Glutamatergic neuron (in vitro differentiated cells): ENCODE data around the gene LRRC17. TPM values are rescaled to one million over a fixed set of nuclear protein-coding genes. Genes with fewer than 3 reads are reported as not detected.

Source experiments
- DNase-seq: peaks from one replicate; pipeline ENCODE4 v3.0.0; 2022
- H3K27ac Mint-ChIP-seq: one replicate; pipeline ENCODE4 v1.8.0; 2020; ENCODE audit warnings: mild to moderate bottlenecking, mixed read lengths, inconsistent platforms; ENCODE audit not compliant: unreplicated experiment
- H3K27me3 Mint-ChIP-seq: one replicate; pipeline ENCODE4 v1.8.0; 2020; ENCODE audit warnings: mild to moderate bottlenecking, moderate library complexity, mixed read lengths, inconsistent platforms; ENCODE audit not compliant: unreplicated experiment
- H3K36me3 Mint-ChIP-seq: one replicate; pipeline ENCODE4 v1.8.0; 2020; ENCODE audit warnings: mild to moderate bottlenecking, mixed read lengths, inconsistent platforms; ENCODE audit not compliant: unreplicated experiment
- H3K4me1 Mint-ChIP-seq: one replicate; pipeline ENCODE4 v1.8.0; 2020; ENCODE audit warnings: mild to moderate bottlenecking, low read depth, mixed read lengths, inconsistent platforms; ENCODE audit not compliant: unreplicated experiment
- H3K4me3 Mint-ChIP-seq: one replicate; pipeline ENCODE4 v1.8.0; 2020; ENCODE audit warnings: mild to moderate bottlenecking, mixed read lengths, inconsistent platforms; ENCODE audit not compliant: unreplicated experiment
- H3K9me3 Mint-ChIP-seq: one replicate; pipeline ENCODE4 v1.8.0; 2020; ENCODE audit warnings: mild to moderate bottlenecking, moderate library complexity, mixed read lengths, inconsistent platforms; ENCODE audit not compliant: unreplicated experiment
- CTCF ChIP-seq: fragments of 200-600 bp; sonication (generic); IDR thresholded peaks from one replicate; pipeline ENCODE4 v1.5.0; 2021; ENCODE audit not compliant: partially characterized antibody, unreplicated experiment
- total RNA-seq: library from RNA; stranded (reverse); fragmentation: NEBNext Ultra II Directional; extraction: Animal tissue kit (Norgen Biotek cat#: 25700); gene quantifications from one replicate; pipeline ENCODE4 v1.2.1, GENCODE V29; 2021; ENCODE audit not compliant: unreplicated experiment

The LRRC17 gene
- total RNA-seq, 1 donor from 2014 or later, result 0.34 TPM

- no peaks in the 10 kb centered on the region for H3K27me3 Mint-ChIP-seq
- H3K36me3 Mint-ChIP-seq, result no peaks in the 10 kb centered on the region
- no peak for DNase-seq
- no peaks in the 10 kb centered on the region for H3K4me1 Mint-ChIP-seq
- H3K27ac Mint-ChIP-seq, result no peak overlapping the region
- no peak for TF ChIP-seq CTCF
- no peak overlapping the region for H3K4me3 Mint-ChIP-seq
- H3K9me3 Mint-ChIP-seq, result no peaks in the 10 kb centered on the region
These were observed 6.0 kb downstream of the LRRC17 start for GRCh38 chr7:102918845-102919244.

- Mint-ChIP-seq H3K9me3 (no peaks in the 10 kb centered on the region), H3K36me3 (no peaks in the 10 kb centered on the region), H3K4me3 (no peak overlapping the region), H3K4me1 (no peaks in the 10 kb centered on the region), H3K27me3 (peaks cover 2% of the 10 kb centered on the region), H3K27ac (no peak overlapping the region)
- DNase-seq, result no peak
- no peak for TF ChIP-seq CTCF
These were observed 13.4 kb downstream of the LRRC17 start for GRCh38 chr7:102925976-102926782.

GRCh38 chr7:102926783-102927140 lies 14.0 kb downstream of the LRRC17 start:
- no peak for DNase-seq
- Mint-ChIP-seq H3K36me3 (no peaks in the 10 kb centered on the region), H3K4me1 (no peaks in the 10 kb centered on the region), H3K27me3 (peaks cover 2% of the 10 kb centered on the region), H3K4me3 (no peak overlapping the region), H3K27ac (no peak overlapping the region), H3K9me3 (no peaks in the 10 kb centered on the region)
- TF ChIP-seq CTCF, result no peak

- Mint-ChIP-seq H3K4me3 (no peak overlapping the region), H3K36me3 (no peaks in the 10 kb centered on the region), H3K27me3 (peaks cover 2% of the 10 kb centered on the region), H3K9me3 (no peaks in the 10 kb centered on the region), H3K4me1 (no peaks in the 10 kb centered on the region), H3K27ac (no peak overlapping the region)
- TF ChIP-seq CTCF, result no peak
- no peak for DNase-seq
These were observed 14.6 kb downstream of the LRRC17 start for GRCh38 chr7:102927312-102927933.

- H3K36me3 Mint-ChIP-seq, result no peaks in the 10 kb centered on the region
- H3K27me3 Mint-ChIP-seq, result peaks cover 4% of the 10 kb centered on the region
- DNase-seq, result no peak
- H3K4me1 Mint-ChIP-seq, result no peaks in the 10 kb centered on the region
- H3K9me3 Mint-ChIP-seq, result no peaks in the 10 kb centered on the region
- TF ChIP-seq CTCF, result no peak
- no peak overlapping the region for H3K4me3 Mint-ChIP-seq
- H3K27ac Mint-ChIP-seq, result no peak overlapping the region
These were observed 19.0 kb downstream of the LRRC17 start for GRCh38 chr7:102931757-102932156.
